GM12878 (cell line): ENCODE results near the gene RHPN2. TPM values are rescaled to one million over a fixed set of nuclear protein-coding genes. Genes with fewer than 3 reads are reported as not detected.
A peak's percentile ranks its signal among the peaks of the same experiment; 100 is the strongest.

ENCODE experiments used
- ATAC-seq: fragments of 200-7000 bp; cut with Tn5 transposase; 3 replicates; pipeline ENCODE4 v1.9.1; 2020; ENCODE audit warnings: mild to moderate bottlenecking, moderate library complexity
- BruUV-seq: library from RNA; stranded (reverse); fragments of 400-500 nt; replicated peaks from 2 replicates; lab custom pipeline; 2021; lab: Mats Ljungman, UMichigan
- CTCF ChIA-PET: fragments of 300-600 bp; sonication (Branson Sonifier 250); formaldehyde crosslinking; extraction: SDS; loops from one replicate; lab custom pipeline; 2021; ENCODE audit warnings: inconsistent platforms; lab: Yijun Ruan, JAX
- POLR2A ChIA-PET: fragments of 350-600 bp; formaldehyde crosslinking; extraction: SDS; loops from one replicate; lab custom pipeline; 2021; ENCODE audit warnings: inconsistent platforms; lab: Charles Lee
- RAD21 ChIA-PET: fragments of 300-600 bp; sonication (Branson Sonifier 250); formaldehyde crosslinking; loops from one replicate; lab custom pipeline; 2023; ENCODE audit warnings: antibody characterized with exemption; ENCODE audit not compliant: unreplicated experiment; lab: Charles Lee
- SMC1A ChIA-PET: fragments of 300-600 bp; sonication (Branson Sonifier 250); formaldehyde crosslinking; loops from one replicate; lab custom pipeline; 2023; ENCODE audit not compliant: unreplicated experiment, uncharacterized antibody; lab: Charles Lee
- DNase-seq: peaks from one replicate; pipeline ENCODE4 v3.0.0-alpha.2; 2011; ENCODE audit warnings: low read depth, low spot score
- FAIRE-seq: peaks from 3 replicates; lab custom pipeline; 2011; peaks lifted over from hg19 to GRCh38; lab: Jason Lieb, UNC
- H2AFZ ChIP-seq: 2 replicates; pipeline ENCODE4 v1.6.0; 2011; ENCODE audit warnings: low read depth, low read length, control low read depth; ENCODE audit not compliant: control insufficient read depth
- H3K27ac ChIP-seq: 2 replicates; pipeline ENCODE4 v1.5.1; 2011; ENCODE audit warnings: control low read depth; ENCODE audit not compliant: control insufficient read depth, insufficient read depth
- H3K27me3 ChIP-seq, 2 experiments: replicated peaks in 1 of 2; 2 replicates each; pipeline versions ENCODE4 v1.6.0 to v1.6.1; 2011; ENCODE audit warnings: low read length in 1 of 2; ENCODE audit not compliant: control insufficient read depth in 2 of 2, insufficient read depth in 2 of 2
- H3K36me3 ChIP-seq, 2 experiments: 2 replicates each; pipeline ENCODE4 v1.5.1; 2011; ENCODE audit warnings: low read length in 1 of 2; ENCODE audit not compliant: control insufficient read depth in 2 of 2, insufficient read depth in 2 of 2
- H3K4me1 ChIP-seq: 2 replicates; pipeline ENCODE4 v1.6.1; 2011; ENCODE audit warnings: mild to moderate bottlenecking, low read length, moderate library complexity, mixed read lengths; ENCODE audit not compliant: control insufficient read depth, insufficient read depth
- H3K4me2 ChIP-seq: 2 replicates; pipeline ENCODE4 v1.6.0; 2011; ENCODE audit warnings: control low read depth; ENCODE audit not compliant: control insufficient read depth, insufficient read depth
- H3K4me3 ChIP-seq: fragments of 200-600 bp; sonication (generic); 2 replicates; pipeline ENCODE4 v1.5.1; 2016
- H3K79me2 ChIP-seq: 2 replicates; pipeline ENCODE4 v1.6.0; 2011; ENCODE audit warnings: low read length; ENCODE audit not compliant: control insufficient read depth, insufficient read depth
- H3K9ac ChIP-seq: 2 replicates; pipeline ENCODE4 v1.8.0; 2011; ENCODE audit warnings: low read length, control low read depth, mixed read lengths; ENCODE audit not compliant: control insufficient read depth, insufficient read depth
- H3K9me3 ChIP-seq: replicated peaks from 3 replicates; pipeline ENCODE4 v1.5.1; 2011; ENCODE audit warnings: mild to moderate bottlenecking, low read length; ENCODE audit not compliant: control insufficient read depth, insufficient read depth
- H4K20me1 ChIP-seq: 2 replicates; pipeline ENCODE4 v1.6.0; 2011; ENCODE audit not compliant: control insufficient read depth, insufficient read depth
- ATF3 ChIP-seq: IDR thresholded peaks from 2 replicates; pipeline ENCODE4 v1.6.1; 2011; ENCODE audit warnings: low read depth, mild to moderate bottlenecking, low read length, moderate library complexity, borderline replicate concordance; ENCODE audit errors: extremely low read depth
- ATF7 ChIP-seq: fragments of 450-650 bp; IDR thresholded peaks from 2 replicates; pipeline ENCODE4 v1.6.1; 2016; ENCODE audit warnings: low read depth, mild to moderate bottlenecking
- BMI1 ChIP-seq: fragments of 450-650 bp; IDR thresholded peaks from 2 replicates; pipeline ENCODE4 v1.6.1; 2016; ENCODE audit warnings: mild to moderate bottlenecking, moderate library complexity, borderline replicate concordance
- BRCA1 ChIP-seq: IDR thresholded peaks from 2 replicates; pipeline ENCODE4 v1.6.1; 2011; ENCODE audit warnings: low read depth, low read length, improper control_type of control experiment
- CBX5 ChIP-seq: sonication (generic); IDR thresholded peaks from 2 replicates; pipeline ENCODE4 v1.6.1; 2016; ENCODE audit warnings: low read depth, moderate library complexity, mild to moderate bottlenecking, inconsistent platforms
- ETV6 ChIP-seq, 2 experiments: fragments of 450-650 bp in 1 of 2; IDR thresholded peaks in 1 of 2; conservative IDR thresholded peaks in 1 of 2; 2 replicates each; pipeline ENCODE4 v1.6.1; 2014; ENCODE audit warnings: antibody characterized with exemption in 1 of 2, borderline replicate concordance in 1 of 2, low read depth in 1 of 2, mild to moderate bottlenecking in 1 of 2, moderate library complexity in 1 of 2
- FOXK2 ChIP-seq: fragments of 450-650 bp; IDR thresholded peaks from 2 replicates; pipeline ENCODE4 v1.6.1; 2017; ENCODE audit warnings: mild to moderate bottlenecking, moderate library complexity
- GABPA ChIP-seq: IDR thresholded peaks from 2 replicates; pipeline ENCODE4 v1.6.1; 2014; ENCODE audit warnings: antibody characterized with exemption, low read depth, mild to moderate bottlenecking, inconsistent platforms
- IKZF1 ChIP-seq: fragments of 450-650 bp; conservative IDR thresholded peaks from 2 replicates; pipeline ENCODE4 v1.6.1; 2017; ENCODE audit warnings: antibody characterized with exemption, mild to moderate bottlenecking
- IRF4 ChIP-seq: IDR thresholded peaks from 2 replicates; pipeline ENCODE4 v1.6.1; 2011; ENCODE audit warnings: low read depth, low read length
- KAT2A ChIP-seq: conservative IDR thresholded peaks from 2 replicates; pipeline ENCODE4 v1.6.1; 2011; ENCODE audit warnings: low read depth, low read length; ENCODE audit not compliant: control insufficient read depth
- MAX ChIP-seq: IDR thresholded peaks from 2 replicates; pipeline ENCODE4 v1.6.1; 2012; ENCODE audit warnings: low read depth, low read length, improper control_type of control experiment
- MEF2B ChIP-seq: fragments of 450-650 bp; IDR thresholded peaks from 2 replicates; pipeline ENCODE4 v1.6.1; 2018; ENCODE audit warnings: mild to moderate bottlenecking, moderate library complexity; ENCODE audit not compliant: partially characterized antibody, poor library complexity, severe bottlenecking
- NFYA ChIP-seq: IDR thresholded peaks from 2 replicates; pipeline ENCODE4 v1.6.1; 2011; ENCODE audit warnings: low read depth, mild to moderate bottlenecking, low read length, improper control_type of control experiment, borderline replicate concordance
- NR2C2 ChIP-seq: IDR thresholded peaks from 2 replicates; pipeline ENCODE4 v1.6.1; 2011; ENCODE audit warnings: borderline replicate concordance, low read depth; ENCODE audit not compliant: control insufficient read depth, insufficient read length
- PKNOX1 ChIP-seq: fragments of 450-650 bp; IDR thresholded peaks from 2 replicates; pipeline ENCODE4 v1.6.1; 2016; ENCODE audit warnings: mild to moderate bottlenecking
- RAD21 ChIP-seq: IDR thresholded peaks from 2 replicates; pipeline ENCODE4 v1.6.1; 2011; ENCODE audit warnings: mild to moderate bottlenecking, low read depth, low read length, moderate library complexity; ENCODE audit not compliant: insufficient read depth
- RUNX3 ChIP-seq: IDR thresholded peaks from 2 replicates; pipeline ENCODE4 v1.6.1; 2012; ENCODE audit warnings: low read length, inconsistent platforms
- SMAD1 ChIP-seq: fragments of 450-650 bp; IDR thresholded peaks from 2 replicates; pipeline ENCODE4 v1.6.1; 2018; ENCODE audit warnings: mild to moderate bottlenecking, low read depth; ENCODE audit not compliant: partially characterized antibody
- STAT1 ChIP-seq: fragments of 450-650 bp; conservative IDR thresholded peaks from 2 replicates; pipeline ENCODE4 v1.6.1; 2014; ENCODE audit warnings: antibody characterized with exemption, mild to moderate bottlenecking
- SUZ12 ChIP-seq: fragments of 200-600 bp; sonication (generic); IDR thresholded peaks from one replicate; pipeline ENCODE4 v1.6.1; 2018; ENCODE audit warnings: antibody characterized with exemption, mild to moderate bottlenecking; ENCODE audit not compliant: unreplicated experiment
- ZZZ3 ChIP-seq: IDR thresholded peaks from 2 replicates; pipeline ENCODE4 v1.6.1; 2011; ENCODE audit warnings: low read depth; ENCODE audit not compliant: control insufficient read depth, insufficient read length
- WGBS: methylation state at CpG from one replicate; pipeline ENCODE4 v1.1.6; 2016; ENCODE audit warnings: low lambda C conversion rate; ENCODE audit not compliant: insufficient replicate concordance, insufficient coverage; ENCODE audit errors: missing lambda C conversion rate; 5-methylcytosine and 5-hydroxymethylcytosine counted together
- in situ Hi-C: fragments of 300-500 bp; cut with MboI; formaldehyde crosslinking; loops from 9 replicates; pipeline ENCODE4 v1.14.3; 2018; ENCODE audit warnings: mixed read lengths
- intact Hi-C: fragments of 100-400 bp; cut with micrococcal nuclease; formaldehyde crosslinking; loops from one replicate; pipeline ENCODE4 v1.14.2; 2022; ENCODE audit not compliant: unreplicated experiment
- polyA plus RNA-seq, 11 experiments: library from polyadenylated mRNA; depleted of rRNA in 4 of 11; unstranded in 6 of 11; stranded (reverse) in 5 of 11; fragments of >200 nt; fragmentation: Nextera tagmentation in 4 of 11; fragmentation: Illumina TruSeq in 1 of 11; extraction: Ambion mirVana in 4 of 11; extraction: Trizol in 1 of 11; gene quantifications; 1 replicate in 1 of 11; 2 replicates in 10 of 11; pipeline versions ENCODE4 v1.2.1 to v1.2.3, GENCODE V29; 2011 to 2016; ENCODE audit warnings: inconsistent platforms in 2 of 11, missing spikeins in 2 of 11, low read depth in 1 of 11
- total RNA-seq, 4 experiments: library from RNA; depleted of rRNA in 3 of 4; stranded (reverse); fragments of >200 nt in 3 of 4; fragmentation: Illumina TruSeq in 1 of 4; extraction: Trizol in 1 of 4; gene quantifications; 2 replicates each; pipeline versions ENCODE4 v1.2.1 to v1.2.3, GENCODE V29; 2013 to 2021

Gene RHPN2
- total and polyA plus RNA-seq, 10 of the 15 experiments (the other 5 are each of a cell fraction or from before 2014, with no cell fraction given): 0.71 to 7.4 (median 3.7) TPM

GRCh38 chr19:32971715-32972540 lies 92.8 kb downstream of the RHPN2 start, which contains the start of the genes CEP89 and FAAP24:
Gene CEP89 (minus strand): TSS chr19:32971958. CDS start chr19:32971874, 84 bp downstream.
Gene FAAP24 (plus strand): TSS chr19:32972242. CDS start chr19:32973197, 955 bp downstream.
- no TSS peak for BruUV-seq
- peak; percentile 100 for ATAC-seq
- in situ Hi-C loops: no loop called here
- Histone ChIP-seq H3K27ac (peak within 1 kb of the TSS; percentile 82), H3K9me3 (no peaks in the 10 kb centered on the region), H3K9ac (peak within 1 kb of the TSS; percentile 82), H3K4me1 (0 out of 2 replicates have a peak, but pooled peaks cover 3% of the 10 kb centered on the region), H2AFZ (peak within 1 kb of the TSS; percentile 94), H3K27me3 (no peaks in the 10 kb centered on the region), H4K20me1 (no peaks in the 10 kb centered on the region), H3K4me3 (peak within 1 kb of the TSS; percentile 95), H3K36me3 (peaks cover 0 to 6% of the 10 kb centered on the region in 2 experiments; a peak in 1 of 4 replicates), H3K4me2 (peak within 1 kb of the TSS; percentile 96), H3K79me2 (peaks cover 10% of the 10 kb centered on the region)
- intact Hi-C loops: loop anchor here (5.0 to 10.0 kb wide), 2 partner anchors 280 to 387 kb away; partner anchors contain the start of genes NUDT19 and PDCD5
- peak; percentile 100 for DNase-seq
- 2% methylated on average over 57 of the region's 57 CpGs for WGBS
- peak; percentile 99 for FAIRE-seq
- ChIA-PET RAD21 (interaction anchor here (0.6 to 0.7 kb wide), 2 partner anchors 72 to 1761 kb away, joined by 4 to 5 read pairs; no protein-coding TSS in a partner anchor), POLR2A (interaction anchor here (0.6 kb wide), 1 partner anchor 402 kb away, joined by 3 read pairs; the partner anchor contains the start of gene CEBPG), CTCF (interaction anchor here (0.5 to 1.3 kb wide), 2 partner anchors 15 to 205 kb away, joined by 3 read pairs; no protein-coding TSS in a partner anchor), SMC1A (interaction anchor here (0.6 to 2.5 kb wide), 2 partner anchors 212 to 340 kb away, joined by 3 to 8 read pairs; no protein-coding TSS in a partner anchor)
- TF ChIP-seq PKNOX1 (peak; percentile 99), KAT2A (no peak), NR2C2 (no peak), NFYA (peak; percentile 89), SMAD1 (no peak), BMI1 (peak; percentile 96), IRF4 (no peak), ATF3 (no peak), ZZZ3 (no peak), BRCA1 (no peak), ETV6 (conservative IDR thresholded peaks at IDR 0.05 in 1 of 2, IDR thresholded peaks at IDR 0.05 in 1 of 2; ENCODE audit: borderline replicate concordance in 1 of 2, low read depth in 1 of 2) (no peak), STAT1 (no peak; the same call in 1 of the 2 replicates), GABPA (peak; percentile 90), MEF2B (no peak), RUNX3 (peak; percentile 65; the same call in 1 of the 2 replicates), IKZF1 (peak; percentile 63), SUZ12 (no peak), ATF7 (no peak; the same call in 1 of the 2 replicates), FOXK2 (no peak), CBX5 (no peak), RAD21 (no peak), MAX (no peak)
